AG10803 (cell line): ENCODE results near the gene IL5.

ENCODE experiments used
- DNase-seq: peaks from one replicate; pipeline ENCODE4 v3.0.0; 2010; ENCODE audit warnings: low read depth
- H3K4me3 ChIP-seq: 2 replicates; pipeline ENCODE4 v1.5.1; 2011; ENCODE audit warnings: mild to moderate bottlenecking, low read length, control low read depth
- TF ChIP-seq, protein P1 (sequence below): conservative IDR thresholded peaks from 2 replicates; pipeline ENCODE4 v1.5.1; 2011; ENCODE audit warnings: mild to moderate bottlenecking, low read length, control low read depth, inconsistent platforms

The IL5 gene

GRCh38 chr5:132506094-132506692, 37.1 kb downstream of the IL5 start:
- DNase-seq = peak; percentile 99

GRCh38 chr5:132505641-132506040, 37.7 kb downstream of the IL5 start:
- no peak overlapping the region for H3K4me3 ChIP-seq
- DNase-seq = peak; percentile 69
- TF ChIP-seq, protein P1, sequence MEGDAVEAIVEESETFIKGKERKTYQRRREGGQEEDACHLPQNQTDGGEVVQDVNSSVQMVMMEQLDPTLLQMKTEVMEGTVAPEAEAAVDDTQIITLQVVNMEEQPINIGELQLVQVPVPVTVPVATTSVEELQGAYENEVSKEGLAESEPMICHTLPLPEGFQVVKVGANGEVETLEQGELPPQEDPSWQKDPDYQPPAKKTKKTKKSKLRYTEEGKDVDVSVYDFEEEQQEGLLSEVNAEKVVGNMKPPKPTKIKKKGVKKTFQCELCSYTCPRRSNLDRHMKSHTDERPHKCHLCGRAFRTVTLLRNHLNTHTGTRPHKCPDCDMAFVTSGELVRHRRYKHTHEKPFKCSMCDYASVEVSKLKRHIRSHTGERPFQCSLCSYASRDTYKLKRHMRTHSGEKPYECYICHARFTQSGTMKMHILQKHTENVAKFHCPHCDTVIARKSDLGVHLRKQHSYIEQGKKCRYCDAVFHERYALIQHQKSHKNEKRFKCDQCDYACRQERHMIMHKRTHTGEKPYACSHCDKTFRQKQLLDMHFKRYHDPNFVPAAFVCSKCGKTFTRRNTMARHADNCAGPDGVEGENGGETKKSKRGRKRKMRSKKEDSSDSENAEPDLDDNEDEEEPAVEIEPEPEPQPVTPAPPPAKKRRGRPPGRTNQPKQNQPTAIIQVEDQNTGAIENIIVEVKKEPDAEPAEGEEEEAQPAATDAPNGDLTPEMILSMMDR = no peak

More at GRCh38 chr5:132506094-132506692, 37.1 kb downstream of the IL5 start:
- H3K4me3 ChIP-seq = no peak overlapping the region
- TF ChIP-seq, protein P1 = peak; percentile 86

GRCh38 chr5:132504746-132505145, 38.6 kb downstream of the IL5 start:
- no peak for DNase-seq
- TF ChIP-seq, protein P1 = no peak

DNA sequence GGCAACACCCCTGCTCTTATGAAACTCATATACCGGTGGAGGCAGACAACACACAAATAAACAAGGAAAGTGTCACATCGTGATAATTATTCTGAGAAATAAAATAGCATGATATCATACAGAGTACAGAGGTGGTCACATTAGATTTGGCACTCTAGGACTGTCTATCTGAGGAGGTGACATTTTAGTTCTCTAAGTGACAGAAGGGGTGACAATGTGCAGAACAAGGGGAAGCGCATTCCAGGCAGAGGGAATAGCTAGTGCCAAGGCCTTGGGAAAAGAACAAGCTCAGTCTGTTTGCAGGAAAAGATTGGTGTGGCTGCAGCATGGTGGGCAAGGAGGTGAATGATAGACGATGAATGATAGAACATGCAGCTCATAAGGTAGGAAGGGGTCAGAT, 40.1 kb downstream of the IL5 start:
- H3K4me3 ChIP-seq = no peak overlapping the region
- TF ChIP-seq, protein P1 = no peak
- no peak for DNase-seq

More at GRCh38 chr5:132504746-132505145, 38.6 kb downstream of the IL5 start:
- H3K4me3 ChIP-seq = no peak overlapping the region

DNA sequence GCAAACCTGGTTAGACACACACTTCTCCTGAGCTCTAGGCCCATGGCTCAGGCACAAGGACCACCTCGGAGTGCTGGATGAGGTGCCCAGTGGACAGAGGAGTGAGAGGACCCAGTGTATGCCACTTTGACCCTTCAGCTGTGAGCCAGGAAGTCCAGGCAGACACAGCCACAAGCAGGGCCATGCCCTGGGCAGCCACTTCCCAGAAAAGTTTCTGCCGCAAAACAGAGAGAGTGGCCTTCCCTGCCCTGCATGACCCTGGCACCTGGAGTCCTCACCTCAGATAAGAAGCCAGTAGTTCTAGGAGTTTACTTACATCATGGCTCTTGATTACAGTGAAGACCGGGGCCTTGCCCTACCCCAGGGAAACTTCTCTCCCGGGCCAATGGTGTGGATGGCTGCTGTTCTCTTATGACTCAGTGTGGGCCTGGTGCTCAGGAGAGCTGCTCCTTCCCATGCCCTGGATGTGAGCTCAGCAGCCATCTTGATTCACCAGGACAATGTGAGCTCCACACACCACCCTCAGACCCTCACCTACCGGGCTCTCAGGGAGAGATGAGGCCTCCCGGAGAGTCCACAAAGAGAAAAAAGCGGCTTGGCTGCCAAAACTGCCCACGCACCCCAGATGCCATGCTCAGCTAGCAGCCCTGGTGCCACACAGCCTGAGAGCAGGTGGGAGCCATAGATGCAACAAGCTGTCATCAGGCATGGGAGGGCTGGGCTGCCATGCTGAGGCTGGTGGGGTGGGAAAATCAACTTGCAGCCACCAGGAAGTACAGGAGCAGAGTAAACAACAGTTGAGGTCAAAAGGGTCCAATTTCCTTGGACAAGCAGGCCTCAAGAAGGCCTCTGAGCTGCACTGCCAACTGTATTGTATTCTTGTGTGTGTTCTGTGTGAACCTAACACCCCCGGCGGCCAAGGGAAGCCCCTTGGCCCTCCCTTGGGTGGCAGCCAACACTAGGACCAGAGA, 41.1 kb downstream of the IL5 start:
- H3K4me3 ChIP-seq = no peak overlapping the region
- TF ChIP-seq, protein P1 = no peak
- DNase-seq = no peak

- TF ChIP-seq, protein P1 = no peak
- no peak for DNase-seq
- H3K4me3 ChIP-seq = no peak overlapping the region
Measured at GRCh38 chr5:132501629-132501956, 41.7 kb downstream of the IL5 start.
